ENCODE data around the gene STAT5B.
"Not testable (repeated sequence)": the region's sequence is repeated elsewhere in the genome, so short reads cannot be mapped to it uniquely, and the experiment has no call there.

The STAT5B gene

DNA sequence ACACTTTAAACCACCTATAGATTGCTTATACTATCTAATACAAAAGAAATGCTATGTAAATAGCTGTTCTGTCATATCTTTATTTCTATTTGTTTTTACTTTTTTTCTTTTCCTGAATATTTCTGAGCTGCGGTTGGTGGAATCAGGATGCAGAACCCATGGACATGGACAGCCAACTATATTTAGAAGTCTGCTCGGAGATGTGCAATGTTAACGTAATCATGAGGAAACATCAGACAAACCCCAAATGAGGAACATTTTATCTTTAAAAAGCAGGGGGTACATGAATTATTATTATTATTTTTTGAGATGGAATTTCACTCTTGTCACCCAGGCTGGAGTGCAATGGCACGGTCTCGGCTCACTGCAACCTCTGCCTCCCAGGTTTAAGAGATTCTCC is 50.5 kb downstream of the STAT5B start:
- DNase-seq, result no peak

DNA sequence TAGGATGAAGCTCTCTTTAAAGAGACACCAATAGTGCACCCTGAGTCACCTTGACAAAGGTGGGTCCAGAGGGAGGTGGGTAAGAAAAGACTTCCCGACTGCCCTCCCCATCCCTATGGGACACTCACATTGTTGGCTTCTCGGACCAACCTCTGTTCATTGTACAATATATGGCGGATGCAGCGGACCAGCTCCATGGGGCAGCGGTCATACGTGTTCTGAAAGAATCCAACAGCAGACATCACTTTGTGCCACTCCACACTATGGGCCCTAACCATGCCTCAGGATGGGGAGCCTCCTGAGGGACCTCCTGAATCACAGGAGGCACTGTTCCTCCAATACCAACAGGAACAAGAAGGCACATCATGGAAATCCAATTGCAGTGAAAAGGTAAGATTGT is 51.5 kb downstream of the STAT5B start:
- no peak for DNase-seq

DNA sequence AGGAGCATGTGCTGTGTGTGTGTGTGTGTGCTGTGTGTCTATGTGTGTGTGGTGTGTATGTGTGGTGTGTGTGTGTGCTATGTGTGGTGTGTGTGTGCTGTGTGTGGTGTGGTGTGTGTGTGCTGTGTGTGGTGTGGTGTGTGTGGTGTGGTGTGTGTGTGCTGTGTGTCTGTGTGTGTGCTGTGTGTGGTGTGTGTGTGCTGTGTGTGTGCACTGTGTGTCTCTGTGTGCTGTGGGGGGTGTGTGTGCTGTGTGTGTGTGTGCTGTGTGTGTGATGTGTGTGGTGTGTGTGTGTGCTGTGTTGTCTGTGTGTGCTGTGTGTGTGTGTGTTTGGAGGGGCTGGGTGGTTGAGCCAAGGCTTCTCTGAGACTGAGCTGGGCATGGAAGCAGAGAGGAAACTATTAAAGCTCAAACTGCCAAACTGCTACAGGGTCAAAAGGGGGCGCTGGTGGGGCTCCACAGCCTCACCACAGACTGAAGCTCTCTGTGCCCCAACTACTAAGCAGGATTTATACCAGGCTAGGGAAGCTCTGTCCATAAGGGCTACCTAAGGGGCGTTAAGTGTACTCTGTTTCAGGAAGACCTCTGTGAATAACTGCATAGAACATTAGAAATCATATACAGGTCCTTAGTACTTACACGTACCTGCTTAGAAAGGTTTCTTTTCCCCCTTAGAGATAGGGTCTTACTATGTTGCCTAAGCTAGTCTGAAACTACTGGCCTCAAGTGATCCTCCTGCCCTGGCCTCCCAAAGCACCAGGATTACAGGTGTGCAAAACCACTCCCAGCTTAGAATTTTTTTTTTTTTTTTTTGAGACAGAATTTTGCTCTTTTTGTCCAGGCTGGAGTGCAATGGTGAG is 54.1 kb downstream of the STAT5B start:
- DNase-seq, result peak; percentile 46

DNA sequence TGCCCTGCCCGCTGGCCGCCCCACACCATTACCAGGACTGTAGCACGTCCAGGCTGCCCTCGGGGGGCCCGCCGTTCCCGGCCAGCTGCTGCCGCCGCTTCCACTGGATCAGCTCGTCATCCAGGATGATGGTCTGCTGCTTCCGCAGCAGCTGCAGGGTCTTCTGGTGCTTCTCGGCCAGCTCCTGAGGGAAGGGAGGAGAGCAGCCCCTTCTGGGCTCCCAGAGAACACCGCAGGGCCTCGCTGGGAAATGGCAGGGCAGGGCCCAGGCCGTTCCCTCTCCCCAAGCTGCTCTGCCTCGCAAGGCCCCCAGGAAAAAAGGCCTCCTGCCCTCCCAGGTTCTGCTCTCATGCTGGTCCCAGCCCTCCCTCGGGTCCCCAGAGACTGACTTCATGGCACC is 56.9 kb downstream of the STAT5B start:
- DNase-seq, result not testable (repeated sequence)

DNA sequence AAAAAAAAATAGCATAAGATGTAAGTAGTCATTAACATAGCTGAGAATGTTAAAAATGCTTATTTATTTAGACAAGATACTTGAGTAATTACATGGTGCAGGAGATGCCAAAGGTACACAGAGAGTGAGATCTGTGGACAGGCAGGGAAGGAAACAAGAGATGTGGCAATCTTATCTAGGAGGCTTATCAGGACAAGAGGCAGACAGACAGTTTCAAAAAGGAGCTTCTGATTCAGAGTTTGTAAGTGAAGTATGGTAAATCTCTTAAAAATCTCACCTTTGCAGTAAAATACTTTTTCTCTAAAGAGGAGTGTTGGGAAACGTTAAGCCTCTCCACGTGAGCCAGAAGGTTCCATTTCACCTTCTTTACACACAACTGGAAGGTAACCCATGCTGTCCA is 62.0 kb downstream of the STAT5B start:
- DNase-seq, result no peak

DNA sequence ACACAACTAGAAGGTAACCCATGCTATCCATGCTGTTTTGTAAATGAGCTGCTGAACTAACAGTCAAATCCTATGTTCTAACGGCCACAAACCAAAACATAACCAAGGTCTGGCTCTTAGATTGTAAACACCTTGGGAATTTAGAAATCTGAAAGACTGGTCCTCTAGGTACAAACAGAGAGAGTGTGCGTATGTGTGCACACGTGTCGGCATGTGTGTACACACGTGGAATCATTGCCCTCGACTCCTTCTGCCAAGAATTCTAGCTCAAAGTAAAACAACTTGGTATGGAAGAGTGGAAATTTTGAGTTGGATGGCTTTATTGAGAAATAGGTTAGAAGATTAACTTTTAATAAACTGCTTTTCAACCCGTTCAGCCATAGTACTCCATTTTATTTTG is 63.8 kb downstream of the STAT5B start:
- DNase-seq, result no peak

DNA sequence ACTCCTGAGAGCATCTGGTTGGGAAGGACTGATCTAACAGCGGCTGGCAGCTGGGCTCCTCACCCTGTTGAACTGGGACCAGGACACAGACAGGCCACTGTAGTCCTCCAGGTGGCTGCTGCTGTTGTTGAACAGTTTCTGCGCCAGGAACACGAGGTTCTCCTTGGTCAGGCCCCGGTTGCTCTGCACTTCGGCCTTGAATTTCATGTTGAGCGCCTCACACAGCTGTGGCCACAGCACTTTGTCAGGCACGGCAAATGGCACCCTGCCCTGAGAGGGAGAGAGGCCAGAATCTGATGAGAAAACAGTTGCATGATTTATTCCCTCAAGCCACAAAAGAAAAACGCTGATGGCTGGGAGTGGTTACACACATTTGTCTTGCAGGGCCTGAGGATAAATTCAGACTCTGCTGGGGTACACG is 64.3 kb downstream of the STAT5B start:
- not testable (repeated sequence) for DNase-seq

DNA sequence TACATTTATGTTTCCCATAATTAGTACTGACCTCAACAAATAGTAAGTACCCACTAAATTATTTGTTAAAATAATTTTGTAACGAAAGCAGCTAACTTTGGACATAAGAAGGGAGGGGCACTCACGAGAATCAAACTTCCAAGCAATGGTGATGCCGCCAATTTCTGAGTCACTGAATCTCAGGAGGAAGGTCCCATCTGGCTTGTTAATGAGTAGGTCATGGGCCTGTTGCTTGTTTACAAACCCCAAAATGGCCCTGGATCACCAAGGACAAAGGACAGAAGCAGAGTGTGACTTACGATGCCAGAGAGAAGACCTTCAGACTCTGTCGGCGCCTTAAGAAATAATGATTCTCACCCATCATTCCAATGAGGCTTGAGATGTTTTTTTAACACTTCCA is 66.1 kb downstream of the STAT5B start:
- no peak for DNase-seq

DNA sequence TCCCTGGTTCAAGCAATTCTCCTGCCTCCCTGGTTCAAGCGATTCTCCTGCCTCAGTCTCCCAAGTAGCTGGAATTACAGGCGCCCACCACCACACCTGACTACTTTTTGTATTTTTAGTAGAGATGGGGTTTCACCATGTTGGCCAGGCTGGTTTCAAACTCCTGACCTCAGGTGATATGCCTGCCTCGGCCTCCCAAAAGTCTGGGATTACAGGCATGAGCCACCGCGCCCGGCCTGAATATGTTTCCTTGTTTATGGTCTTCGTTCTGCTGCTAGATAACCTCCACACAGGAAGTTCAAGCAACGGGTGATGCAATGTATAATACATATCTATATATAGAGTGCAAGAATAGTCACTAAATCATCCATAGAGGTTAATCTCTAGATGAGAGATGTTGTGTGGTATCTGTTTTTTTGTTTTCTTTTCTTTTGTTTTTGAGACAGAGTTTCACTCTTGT is 70.0 kb downstream of the STAT5B start:
- DNase-seq, result not testable (repeated sequence)

DNA sequence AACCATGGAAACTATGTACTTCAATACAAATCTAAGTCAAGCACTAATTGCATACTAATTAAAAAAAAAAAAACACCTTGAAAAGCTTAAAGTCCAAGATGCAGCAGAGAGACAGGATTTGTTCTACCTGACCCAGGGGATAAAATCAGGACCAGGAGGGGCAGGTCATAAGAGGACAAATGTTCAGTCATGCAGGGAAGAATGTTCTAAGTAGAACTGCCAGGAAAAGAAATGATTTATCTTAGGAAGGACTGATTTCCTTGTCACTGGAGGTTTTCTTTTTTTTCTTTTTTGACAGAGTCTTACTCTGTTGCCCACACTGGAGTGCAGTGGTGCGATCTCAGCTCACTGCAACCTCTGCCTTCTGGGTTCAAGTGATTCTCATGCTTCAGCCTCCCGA is 72.8 kb downstream of the STAT5B start:
- DNase-seq, result no peak

DNA sequence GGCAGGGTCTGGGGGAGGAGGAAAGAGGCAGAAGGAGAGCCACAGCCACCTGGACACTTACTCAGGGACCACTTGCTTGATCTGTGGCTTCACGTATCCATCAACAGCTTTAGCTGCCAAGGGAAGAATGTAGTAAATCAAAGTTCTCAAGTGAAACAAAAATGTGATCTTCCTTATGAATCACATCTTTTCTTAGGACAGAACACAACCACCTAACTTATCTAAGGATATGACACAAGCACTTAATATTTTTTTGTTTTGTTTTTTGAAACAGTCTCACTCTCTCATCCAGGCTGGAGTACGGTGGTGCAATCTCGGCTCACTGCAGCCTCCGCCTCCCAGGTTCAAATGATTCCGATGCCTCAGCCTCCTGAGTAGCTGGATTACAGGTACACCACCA is 73.5 kb downstream of the STAT5B start:
- DNase-seq, result no peak

DNA sequence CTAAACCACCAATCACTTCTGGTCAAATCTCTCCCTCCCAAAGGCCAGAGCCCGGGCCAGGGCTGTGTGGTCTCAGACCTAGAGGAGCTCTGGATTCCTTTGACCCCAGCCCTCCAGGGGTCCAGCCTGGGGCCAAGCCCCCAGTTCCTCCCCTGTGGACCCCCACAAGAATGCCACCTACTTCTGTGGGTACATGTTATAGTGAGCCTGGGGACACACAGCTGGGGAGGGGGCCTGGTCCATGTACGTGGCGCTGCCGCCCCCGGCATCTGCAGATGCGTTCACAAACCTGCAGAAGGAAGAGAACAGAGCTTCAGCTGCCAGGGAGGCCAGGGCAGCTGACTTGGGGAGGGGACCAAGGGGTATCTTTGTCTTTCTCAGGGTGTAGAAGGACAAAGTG is 74.0 kb downstream of the STAT5B start:
- no peak for DNase-seq

DNA sequence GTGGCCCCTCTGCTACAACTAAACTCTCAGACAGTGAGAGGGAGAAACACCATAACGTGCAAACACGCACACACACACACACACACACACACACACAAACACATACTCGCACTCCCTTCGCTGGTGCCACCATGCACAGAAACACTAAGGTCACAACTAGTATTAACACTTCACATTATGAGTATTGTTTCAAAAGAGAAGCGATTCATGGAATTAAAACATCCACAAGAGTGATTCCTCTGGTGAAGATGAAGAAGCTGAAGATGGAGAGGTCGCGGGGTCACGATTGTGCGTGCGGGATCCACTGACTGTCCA is 74.8 kb downstream of the STAT5B start:
- no peak for DNase-seq

DNA sequence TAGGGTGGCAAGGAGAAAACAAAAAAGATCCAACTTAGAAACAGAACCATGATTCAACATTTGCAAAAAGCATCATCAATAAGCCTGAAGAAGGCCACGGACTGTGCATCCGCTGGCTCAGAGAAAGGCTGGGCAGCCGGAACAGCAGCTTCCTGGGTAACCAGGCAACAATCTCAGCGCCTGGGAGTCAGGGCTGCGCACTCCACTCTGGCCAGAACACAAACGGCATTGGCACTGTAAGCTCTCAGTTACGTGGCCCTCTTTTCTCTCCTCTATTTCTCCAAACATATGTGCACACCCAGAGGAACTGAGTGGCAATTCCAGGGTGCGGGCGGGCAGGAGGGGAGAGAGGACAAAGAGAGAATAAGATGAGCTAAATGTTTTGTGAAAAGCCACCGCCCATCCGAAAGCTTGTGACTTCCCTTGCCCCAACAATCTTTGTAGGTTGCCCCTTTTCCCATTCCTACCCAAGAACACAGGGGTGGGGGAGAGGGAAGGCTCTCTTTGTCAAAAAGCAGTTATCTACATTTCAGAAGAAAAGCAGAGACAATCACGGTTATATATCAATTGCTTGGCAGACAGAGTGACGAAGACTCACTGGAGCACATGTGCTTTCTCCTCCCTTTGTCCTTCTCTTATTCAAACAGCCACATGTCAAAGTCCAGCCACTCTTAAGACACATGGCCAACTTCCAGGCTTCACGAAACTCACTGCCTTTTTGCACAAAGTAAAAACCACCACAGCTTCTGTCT is 75.3 kb downstream of the STAT5B start:
- DNase-seq, result no peak

DNA sequence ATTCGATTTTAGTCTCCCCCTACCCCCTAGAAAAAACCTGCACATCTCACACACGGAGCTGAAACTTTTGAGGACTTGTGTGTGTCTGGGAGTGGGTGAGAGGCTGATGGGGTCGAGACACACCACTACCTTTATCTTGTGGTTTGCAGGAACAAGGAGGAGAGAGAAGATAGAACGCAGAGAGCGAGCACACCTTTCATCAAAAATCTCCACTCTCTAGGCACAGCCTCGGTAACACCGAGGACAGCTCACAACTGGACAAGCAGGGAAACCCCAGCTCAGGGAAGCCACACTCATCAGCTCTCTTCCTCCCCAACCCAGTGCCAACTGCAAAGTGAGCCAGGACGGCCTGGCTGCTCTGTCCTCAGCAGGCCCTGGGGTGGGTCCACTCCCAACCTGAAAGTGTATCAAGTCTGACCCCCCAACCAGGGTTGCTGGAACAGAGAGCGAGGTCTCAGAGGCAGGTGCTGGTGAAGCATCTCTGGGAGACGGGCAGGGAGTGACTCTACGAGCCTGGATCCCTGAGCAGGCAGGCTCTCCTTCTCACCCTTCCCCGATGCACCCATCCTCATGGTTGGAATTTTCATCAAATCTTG is 76.7 kb downstream of the STAT5B start:
- DNase-seq, result no peak

DNA sequence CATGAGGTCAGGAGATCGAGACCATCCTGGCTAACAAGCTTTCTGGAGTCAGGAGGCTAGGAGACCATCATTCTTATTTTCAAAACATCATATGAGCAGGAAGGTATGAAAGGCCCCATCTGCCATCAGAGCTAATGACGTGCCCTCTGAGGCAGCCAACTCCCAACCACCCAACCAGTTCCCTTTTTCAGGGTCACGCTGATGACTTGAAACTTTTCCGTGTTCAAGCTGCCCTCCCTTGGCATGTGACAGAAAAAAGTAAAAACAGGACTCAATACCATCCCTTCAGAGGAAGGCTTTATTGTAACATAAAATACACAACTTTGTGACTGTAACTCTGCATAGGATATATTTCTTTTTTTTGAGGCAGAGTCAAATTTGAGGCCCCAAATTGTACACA is 77.3 kb downstream of the STAT5B start:
- DNase-seq, result no peak

DNA sequence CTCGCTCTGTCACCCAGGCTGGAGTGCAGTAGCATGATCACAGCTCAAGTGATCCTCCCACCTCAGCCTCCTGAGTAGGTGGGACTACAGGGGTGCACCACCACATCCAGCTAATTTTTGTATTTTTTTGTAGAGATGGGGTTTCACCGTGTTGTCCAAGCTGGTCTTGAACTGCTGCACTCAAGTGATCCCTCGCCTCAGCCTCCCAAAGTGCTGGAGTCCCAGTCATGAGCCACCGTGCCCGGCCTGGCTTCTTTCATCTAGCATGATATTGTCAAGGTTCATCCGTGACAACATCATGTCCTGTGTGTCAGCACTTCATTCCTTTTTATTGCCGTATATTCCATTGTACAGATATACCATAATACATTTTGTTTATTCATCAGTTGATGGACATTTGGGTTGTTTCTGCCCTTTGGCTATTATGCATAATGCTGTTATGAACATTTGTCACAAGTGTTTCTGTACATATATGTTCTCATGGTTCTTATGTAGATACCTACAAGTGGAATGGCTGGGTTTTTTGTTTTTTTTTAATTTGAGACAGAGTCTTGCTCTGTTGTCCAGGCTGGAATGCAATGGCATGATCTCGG is 78.5 kb downstream of the STAT5B start:
- DNase-seq, result no peak

DNA sequence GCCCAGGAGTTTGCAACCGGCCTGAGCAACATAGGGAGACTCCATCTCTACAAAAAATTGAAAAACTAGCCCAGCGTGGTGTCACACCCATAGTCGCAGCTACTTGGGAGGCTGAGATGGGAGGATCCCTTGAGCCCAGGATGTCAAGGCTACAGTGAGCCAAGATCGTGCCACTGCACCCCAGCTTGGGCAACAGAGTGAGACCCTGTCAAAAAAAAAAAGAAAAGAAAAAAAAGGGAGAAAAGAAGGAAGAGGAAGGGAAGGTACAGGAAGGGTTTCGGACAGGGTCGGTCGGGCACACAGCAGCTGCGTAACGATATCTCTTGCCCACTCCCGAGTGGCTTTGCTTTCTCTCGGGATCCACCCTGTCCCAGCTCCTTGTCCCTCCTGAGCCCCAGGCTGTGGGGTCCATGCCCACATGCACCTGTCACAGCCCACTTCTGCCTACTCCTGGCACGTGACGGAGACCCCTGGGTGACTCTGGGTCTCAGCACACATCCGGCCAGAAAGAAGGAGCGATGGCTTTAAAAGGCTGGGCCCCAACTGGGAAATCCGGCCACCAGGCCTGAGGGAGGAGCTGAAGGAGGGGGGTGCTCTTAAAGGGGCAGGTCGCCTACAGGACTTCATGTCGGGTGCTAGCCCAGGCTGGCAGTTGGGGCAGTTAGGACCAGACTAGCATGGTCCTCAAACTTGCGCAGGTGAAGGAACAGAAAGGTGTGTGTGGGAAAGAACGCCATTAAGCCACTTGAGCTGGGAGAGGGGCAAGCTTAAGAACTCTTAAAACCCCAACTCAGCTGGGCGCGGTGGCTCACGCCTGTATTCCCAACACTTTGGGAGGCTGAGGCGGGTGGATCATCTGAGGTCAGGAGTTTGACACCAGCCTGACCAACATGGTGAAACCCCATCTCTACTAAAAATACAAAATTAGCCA is 82.0 kb downstream of the STAT5B start, which contains the start of gene GHDC:
Gene GHDC, minus strand, starts transcription at position 526 of the 931 bp plus-strand sequence. CDS start 913 bp downstream, outside the sequence.
- DNase-seq, result peak; percentile 72

DNA sequence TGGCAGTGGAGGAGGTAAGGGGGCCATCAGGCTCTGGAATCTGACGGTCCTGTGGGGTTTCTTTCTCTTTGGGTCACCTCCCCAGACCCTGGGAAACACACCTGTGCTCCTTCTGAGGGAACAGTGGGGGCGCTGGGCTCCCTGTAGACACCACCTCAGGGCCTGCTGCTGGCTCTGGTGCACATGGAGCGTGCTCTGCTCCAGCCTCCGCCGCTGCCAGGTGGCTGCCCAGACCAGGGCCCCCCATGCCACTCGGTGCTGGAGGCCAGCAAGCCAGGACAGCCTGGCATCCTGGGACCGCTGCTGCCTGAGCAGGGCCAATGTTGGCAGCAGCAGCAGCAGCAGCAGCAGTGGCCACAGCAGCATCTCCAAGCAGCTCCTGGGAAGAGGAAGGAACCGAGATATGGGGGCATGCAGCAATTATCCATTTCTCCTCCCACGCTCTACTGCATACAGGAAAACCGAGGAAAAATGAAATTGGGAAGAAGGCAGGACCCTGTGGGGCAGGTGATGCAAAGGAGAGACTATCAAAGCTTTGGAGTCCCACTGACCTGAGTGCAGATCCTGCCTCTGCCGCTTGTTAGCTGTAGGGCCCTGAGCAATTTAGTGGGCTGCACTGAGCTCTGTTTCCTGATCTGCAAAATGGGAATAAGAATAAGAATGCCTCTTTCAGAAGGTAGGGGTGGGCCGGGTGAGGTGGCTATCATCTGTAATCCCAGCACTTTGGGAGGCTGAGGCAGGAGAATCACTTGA is 82.8 kb downstream of the STAT5B start:
- no peak for DNase-seq

DNA sequence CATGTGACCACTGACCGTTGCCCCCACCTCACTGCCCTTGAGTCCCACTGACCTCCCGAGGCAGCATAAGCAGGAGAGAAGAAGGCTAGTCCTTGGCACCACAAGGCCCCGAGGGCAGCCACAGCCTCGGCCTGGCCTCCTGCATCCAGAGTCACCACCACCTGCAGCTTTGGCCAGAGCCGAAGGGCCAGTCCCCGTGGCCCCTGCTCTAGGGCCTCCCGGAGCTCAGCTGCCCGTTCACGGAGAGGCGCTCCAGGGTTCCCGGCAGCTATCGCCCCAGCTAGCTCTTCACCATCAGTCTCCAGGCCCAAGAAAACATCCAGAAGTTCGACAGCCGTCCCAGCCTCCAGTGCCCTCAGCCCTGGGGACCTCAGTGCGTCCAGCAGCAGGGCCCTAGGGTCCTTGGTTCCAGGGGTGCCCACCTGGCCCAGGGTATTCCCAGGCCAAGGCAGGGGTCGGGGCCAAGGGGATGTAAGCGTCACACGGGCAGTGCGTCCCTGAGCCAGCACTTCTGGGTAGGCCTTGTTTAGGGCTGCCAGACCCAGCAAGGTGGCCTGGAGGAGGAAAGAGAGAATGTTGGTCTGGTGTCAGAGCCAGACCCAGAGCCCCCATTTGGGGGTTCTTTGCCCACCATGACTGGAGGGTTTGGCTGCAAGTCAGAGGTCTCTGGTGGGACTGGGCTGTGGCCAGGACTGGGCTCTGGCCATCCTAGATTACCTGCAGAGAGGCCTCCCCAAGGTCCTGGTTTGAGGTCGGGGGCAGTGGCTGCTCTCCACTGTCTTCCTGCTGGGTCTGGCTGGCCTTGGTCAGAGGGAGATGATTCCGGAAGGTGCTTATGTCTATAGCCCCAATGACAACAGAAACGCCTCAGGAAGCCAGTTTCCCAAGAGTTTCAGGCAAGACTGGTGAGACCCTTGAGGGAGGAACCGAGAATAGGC is 83.7 kb downstream of the STAT5B start:
- DNase-seq, result no peak

Measured in fibroblast of skin of right biceps (primary cell).